ENCODE data around the gene NDUFS8. TPM values are rescaled to one million over a fixed set of nuclear protein-coding genes. Genes with fewer than 3 reads are reported as not detected.

The NDUFS8 gene
- total RNA-seq, 4 donors from 2014 or later: 155 to 226 (median 188) TPM

- no peak for DNase-seq
- Histone ChIP-seq H3K27me3 (no peaks in the 10 kb centered on the region), H3K4me3 (no peak overlapping the region), H3K27ac (no peak overlapping the region), H3K4me1 (no peaks in the 10 kb centered on the region), H3K36me3 (peaks cover 0 to 85% (median 32%) of the 10 kb centered on the region in 4 donors), H3K9me3 (no peaks in the 10 kb centered on the region)
- 67 to 84% methylated on average over 1 to 2 of the region's 2 CpGs for WGBS, 2 donors (ENCODE audit: low coverage in 1 of 2)
- TF ChIP-seq POLR2A (IDR thresholded peaks at IDR 0.05) (no peak), CTCF (IDR thresholded peaks at IDR 0.05) (no peak), POLR2AphosphoS5 (IDR thresholded peaks at IDR 0.05) (no peak), EP300 (IDR thresholded peaks at IDR 0.05; ENCODE audit: low read depth) (no peak)
- in situ Hi-C loops (cut with MboI; ENCODE audit: low pct_ligation_motif_present in 1 of 4, low pct_unique_long_range_greater_than_20kb in 1 of 4, low sequenced_read_pairs in 3 of 4) (no loop called here), intact Hi-C loops (cut with DNase I; ENCODE audit: low total_unique reads) (no loop called here)
Measured at GRCh38 chr11:68064926-68065325, 34.4 kb downstream of the NDUFS8 start.

DNA sequence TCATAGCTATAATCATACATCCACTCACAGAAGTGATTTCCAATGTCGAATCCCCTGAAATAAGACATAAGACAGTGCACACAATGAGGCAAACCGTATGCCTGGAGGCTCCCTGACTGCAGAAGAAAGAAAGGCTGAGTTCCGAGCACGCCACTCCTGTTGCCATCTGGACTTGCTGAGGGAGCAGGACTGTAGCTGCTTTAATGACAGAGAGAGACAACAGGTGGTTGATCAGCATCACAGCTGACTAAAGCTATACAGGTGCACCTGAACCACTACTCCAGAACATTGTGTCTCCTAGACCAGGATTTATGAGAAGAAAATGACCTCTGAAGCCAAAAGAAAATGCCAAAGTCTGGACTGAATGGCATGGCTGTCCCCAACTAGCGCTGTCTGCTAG lies 35.4 kb downstream of the NDUFS8 start:
- intact Hi-C loops (cut with DNase I; ENCODE audit: low total_unique reads): no loop called here
- H3K27me3 ChIP-seq: no peaks in the 10 kb centered on the region

DNA sequence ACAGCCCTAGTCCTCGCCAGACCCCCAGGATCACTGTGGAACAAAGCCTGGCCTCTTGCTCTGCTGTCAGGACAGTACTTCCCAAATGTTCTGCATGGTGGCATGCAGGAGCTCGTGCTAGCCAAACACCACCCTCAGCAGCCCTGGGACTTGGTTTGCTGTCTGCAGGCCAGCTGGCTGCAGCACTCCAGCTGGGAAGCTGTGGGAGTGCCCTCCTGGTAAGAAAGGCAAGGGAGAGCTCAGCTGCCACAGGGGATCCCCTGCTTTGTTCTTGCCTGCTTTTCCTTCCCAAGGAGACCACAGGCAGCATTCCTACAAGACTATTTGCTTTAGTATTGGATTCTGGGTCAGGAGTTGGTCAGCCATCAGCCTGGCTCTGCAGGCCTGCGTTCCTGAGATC lies 36.3 kb downstream of the NDUFS8 start:
- intact Hi-C loops (cut with DNase I; ENCODE audit: low total_unique reads) (no loop called here), in situ Hi-C loops (cut with MboI; ENCODE audit: low pct_ligation_motif_present in 1 of 4, low pct_unique_long_range_greater_than_20kb in 1 of 4, low sequenced_read_pairs in 3 of 4) (no loop called here)
- Histone ChIP-seq H3K27ac (no peak overlapping the region), H3K4me3 (no peak overlapping the region), H3K4me1 (no peaks in the 10 kb centered on the region), H3K36me3 (peaks cover 0 to 82% (median 34%) of the 10 kb centered on the region in 4 donors), H3K9me3 (no peaks in the 10 kb centered on the region), H3K27me3 (no peaks in the 10 kb centered on the region)
- DNase-seq: no peak
- 91 to 100% methylated on average over 1 to 3 of the region's 3 CpGs for WGBS, 2 donors (ENCODE audit: low coverage in 1 of 2)
- TF ChIP-seq POLR2AphosphoS5 (IDR thresholded peaks at IDR 0.05) (no peak), EP300 (IDR thresholded peaks at IDR 0.05; ENCODE audit: low read depth) (no peak), CTCF (IDR thresholded peaks at IDR 0.05) (no peak), POLR2A (IDR thresholded peaks at IDR 0.05) (no peak)

More for the DNA sequence above, 35.4 kb downstream of the NDUFS8 start:
- no peaks in the 10 kb centered on the region for H3K9me3 ChIP-seq
- no peak overlapping the region for H3K27ac ChIP-seq
- H3K4me3 ChIP-seq: no peak overlapping the region
- no peak for TF ChIP-seq EP300 (IDR thresholded peaks at IDR 0.05; ENCODE audit: low read depth)
- no peak for TF ChIP-seq CTCF (IDR thresholded peaks at IDR 0.05)
- no peak for TF ChIP-seq POLR2A (IDR thresholded peaks at IDR 0.05)
- no peak for TF ChIP-seq POLR2AphosphoS5 (IDR thresholded peaks at IDR 0.05)
- WGBS, 2 donors (ENCODE audit: low coverage in 1 of 2): 96 to 100% methylated on average over 1 to 5 of the region's 5 CpGs
- H3K4me1 ChIP-seq: no peaks in the 10 kb centered on the region
- in situ Hi-C loops (cut with MboI; ENCODE audit: low pct_ligation_motif_present in 1 of 4, low pct_unique_long_range_greater_than_20kb in 1 of 4, low sequenced_read_pairs in 3 of 4): no loop called here
- H3K36me3 ChIP-seq: peaks cover 0 to 85% (median 36%) of the 10 kb centered on the region in 4 donors
- no peak for DNase-seq

GRCh38 chr11:68067991-68068390 lies 37.5 kb downstream of the NDUFS8 start:
- Histone ChIP-seq H3K9me3 (no peaks in the 10 kb centered on the region), H3K4me1 (no peaks in the 10 kb centered on the region), H3K27ac (no peak overlapping the region), H3K27me3 (no peaks in the 10 kb centered on the region), H3K36me3 (peaks cover 0 to 75% (median 35%) of the 10 kb centered on the region in 4 donors), H3K4me3 (no peak overlapping the region)
- TF ChIP-seq POLR2A (IDR thresholded peaks at IDR 0.05) (no peak), EP300 (IDR thresholded peaks at IDR 0.05; ENCODE audit: low read depth) (no peak), POLR2AphosphoS5 (IDR thresholded peaks at IDR 0.05) (no peak), CTCF (IDR thresholded peaks at IDR 0.05) (no peak)
- 94 to 100% methylated on average over 5 of the region's 5 CpGs for WGBS, 2 donors (ENCODE audit: low coverage in 1 of 2)
- intact Hi-C loops (cut with DNase I; ENCODE audit: low total_unique reads) (no loop called here), in situ Hi-C loops (cut with MboI; ENCODE audit: low pct_ligation_motif_present in 1 of 4, low pct_unique_long_range_greater_than_20kb in 1 of 4, low sequenced_read_pairs in 3 of 4) (no loop called here)
- DNase-seq: no peak

Data from transverse colon (tissue), 4 donors.